Neural progenitor cell (in vitro differentiated cells): ENCODE measurements around the gene CD300LG. TPM values are rescaled to one million over a fixed set of nuclear protein-coding genes. Genes with fewer than 3 reads are reported as not detected.

ENCODE experiments used
- DNase-seq: peaks from one replicate; pipeline ENCODE4 v3.0.0-alpha.2; 2016; ENCODE audit warnings: low spot score
- H2AFZ ChIP-seq: fragments of 200-600 bp; sonication (generic); replicated peaks from 2 replicates; pipeline ENCODE4 v1.6.1; 2016; ENCODE audit warnings: antibody characterized with exemption
- H3F3A ChIP-seq: fragments of 200-600 bp; sonication (generic); 2 replicates; pipeline ENCODE4 v1.6.1; 2016; ENCODE audit warnings: antibody characterized with exemption, low read depth
- H3K27ac ChIP-seq: fragments of 200-600 bp; sonication (generic); 2 replicates; pipeline ENCODE4 v1.5.1; 2016; ENCODE audit warnings: mild to moderate bottlenecking
- H3K27me3 ChIP-seq: fragments of 200-600 bp; sonication (generic); 2 replicates; pipeline ENCODE4 v1.6.1; 2016; ENCODE audit warnings: mild to moderate bottlenecking, moderate library complexity
- H3K36me3 ChIP-seq: fragments of 200-600 bp; sonication (generic); 2 replicates; pipeline ENCODE4 v1.5.1; 2016
- H3K4me1 ChIP-seq: fragments of 200-600 bp; sonication (generic); 2 replicates; pipeline ENCODE4 v1.6.1; 2016; ENCODE audit warnings: mixed run types
- H3K4me2 ChIP-seq: fragments of 200-600 bp; sonication (generic); 2 replicates; pipeline ENCODE4 v1.6.1; 2016
- H3K4me3 ChIP-seq: fragments of 200-600 bp; sonication (generic); 2 replicates; pipeline ENCODE4 v1.5.1; 2016
- H3K79me2 ChIP-seq: fragments of 200-600 bp; sonication (generic); 2 replicates; pipeline ENCODE4 v1.6.1; 2016; ENCODE audit warnings: low read depth
- H3K9ac ChIP-seq: fragments of 200-600 bp; sonication (generic); 2 replicates; pipeline ENCODE4 v1.6.1; 2016
- H3K9me3 ChIP-seq: fragments of 200-600 bp; sonication (generic); 2 replicates; pipeline ENCODE4 v1.5.1; 2016; ENCODE audit warnings: low read depth
- H4K20me1 ChIP-seq: fragments of 200-600 bp; sonication (generic); 2 replicates; pipeline ENCODE4 v1.6.1; 2016; ENCODE audit warnings: low read depth
- H3K27ac Mint-ChIP-seq: 3 replicates; pipeline ENCODE4 v1.8.0; 2021; ENCODE audit warnings: mixed read lengths
- H3K27me3 Mint-ChIP-seq: 2 replicates; pipeline ENCODE4 v1.8.0; 2022; ENCODE audit warnings: low read depth, mild to moderate bottlenecking, inconsistent platforms, moderate library complexity, mixed read lengths; ENCODE audit not compliant: insufficient read depth
- H3K36me3 Mint-ChIP-seq: 3 replicates; pipeline ENCODE4 v1.8.0; 2021; ENCODE audit warnings: mixed read lengths
- H3K4me1 Mint-ChIP-seq: 3 replicates; pipeline ENCODE4 v1.8.0; 2021; ENCODE audit warnings: mixed read lengths
- H3K4me3 Mint-ChIP-seq: 3 replicates; pipeline ENCODE4 v1.8.0; 2021; ENCODE audit warnings: mild to moderate bottlenecking, moderate library complexity, mixed read lengths
- H3K9me3 Mint-ChIP-seq: 3 replicates; pipeline ENCODE4 v1.8.0; 2020; ENCODE audit warnings: mixed read lengths
- EZH2 ChIP-seq: fragments of 200-600 bp; sonication (generic); IDR thresholded peaks from 2 replicates; pipeline ENCODE4 v1.6.1; 2017; ENCODE audit warnings: antibody characterized with exemption, mild to moderate bottlenecking, moderate library complexity
- EZH2phosphoT487 ChIP-seq: fragments of 200-600 bp; sonication (generic); IDR thresholded peaks from 2 replicates; pipeline ENCODE4 v1.6.1; 2017; ENCODE audit warnings: antibody characterized with exemption
- total RNA-seq: library from RNA; depleted of rRNA; stranded (reverse); fragments of >200 nt; gene quantifications from 2 replicates; pipeline ENCODE4 v1.2.3, GENCODE V29; 2015; ENCODE audit warnings: low replicate concordance
- TF ChIP-seq, protein P1 (sequence below): fragments of 200-600 bp; sonication (generic); IDR thresholded peaks from 2 replicates; pipeline ENCODE4 v1.5.1; 2017; ENCODE audit warnings: antibody characterized with exemption, mild to moderate bottlenecking

The CD300LG gene
- total RNA-seq, 1 donor from 2014 or later = not detected

DNA sequence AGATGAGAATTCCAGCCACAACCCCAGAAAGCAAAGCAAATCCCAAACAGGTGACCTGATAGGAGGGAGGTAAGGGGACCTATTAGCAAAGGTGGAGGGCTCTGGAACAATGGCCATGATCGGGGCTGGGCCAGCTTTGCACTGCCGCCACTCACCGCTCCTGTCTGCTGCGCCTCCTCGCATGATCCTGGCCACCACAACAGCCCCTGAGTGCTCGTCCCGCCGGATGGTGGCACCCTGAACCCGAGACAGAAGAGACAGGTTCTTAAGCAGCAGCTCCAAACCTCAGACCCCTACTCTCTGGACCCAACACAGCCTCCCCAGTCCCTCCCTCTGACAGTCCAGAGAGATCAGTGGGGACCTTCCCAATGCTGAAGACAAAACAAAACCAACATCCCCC lies 19.4 kb upstream of the CD300LG start:
- Histone ChIP-seq H3F3A (peaks cover 7% of the 10 kb centered on the region), H3K4me3 (no peak overlapping the region), H3K79me2 (no peaks in the 10 kb centered on the region), H3K9me3 (no peaks in the 10 kb centered on the region), H3K4me2 (no peak overlapping the region), H3K4me1 (peaks cover 8% of the 10 kb centered on the region), H3K27ac (no peak overlapping the region), H4K20me1 (no peaks in the 10 kb centered on the region), H3K27me3 (peaks cover 15% of the 10 kb centered on the region), H3K36me3 (no peaks in the 10 kb centered on the region), H2AFZ (no peak overlapping the region), H3K9ac (no peak overlapping the region)
- no peak for DNase-seq
- no peak overlapping the region for H3K27ac Mint-ChIP-seq
- H3K4me3 Mint-ChIP-seq = no peak overlapping the region
- H3K9me3 Mint-ChIP-seq = no peaks in the 10 kb centered on the region
- TF ChIP-seq, protein P1, sequence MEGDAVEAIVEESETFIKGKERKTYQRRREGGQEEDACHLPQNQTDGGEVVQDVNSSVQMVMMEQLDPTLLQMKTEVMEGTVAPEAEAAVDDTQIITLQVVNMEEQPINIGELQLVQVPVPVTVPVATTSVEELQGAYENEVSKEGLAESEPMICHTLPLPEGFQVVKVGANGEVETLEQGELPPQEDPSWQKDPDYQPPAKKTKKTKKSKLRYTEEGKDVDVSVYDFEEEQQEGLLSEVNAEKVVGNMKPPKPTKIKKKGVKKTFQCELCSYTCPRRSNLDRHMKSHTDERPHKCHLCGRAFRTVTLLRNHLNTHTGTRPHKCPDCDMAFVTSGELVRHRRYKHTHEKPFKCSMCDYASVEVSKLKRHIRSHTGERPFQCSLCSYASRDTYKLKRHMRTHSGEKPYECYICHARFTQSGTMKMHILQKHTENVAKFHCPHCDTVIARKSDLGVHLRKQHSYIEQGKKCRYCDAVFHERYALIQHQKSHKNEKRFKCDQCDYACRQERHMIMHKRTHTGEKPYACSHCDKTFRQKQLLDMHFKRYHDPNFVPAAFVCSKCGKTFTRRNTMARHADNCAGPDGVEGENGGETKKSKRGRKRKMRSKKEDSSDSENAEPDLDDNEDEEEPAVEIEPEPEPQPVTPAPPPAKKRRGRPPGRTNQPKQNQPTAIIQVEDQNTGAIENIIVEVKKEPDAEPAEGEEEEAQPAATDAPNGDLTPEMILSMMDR = no peak
- TF ChIP-seq EZH2phosphoT487 = no peak
- TF ChIP-seq EZH2 = no peak
- peaks cover 19% of the 10 kb centered on the region for H3K4me1 Mint-ChIP-seq
- peaks cover 2% of the 10 kb centered on the region for H3K36me3 Mint-ChIP-seq
- peaks cover 10% of the 10 kb centered on the region for H3K27me3 Mint-ChIP-seq

DNA sequence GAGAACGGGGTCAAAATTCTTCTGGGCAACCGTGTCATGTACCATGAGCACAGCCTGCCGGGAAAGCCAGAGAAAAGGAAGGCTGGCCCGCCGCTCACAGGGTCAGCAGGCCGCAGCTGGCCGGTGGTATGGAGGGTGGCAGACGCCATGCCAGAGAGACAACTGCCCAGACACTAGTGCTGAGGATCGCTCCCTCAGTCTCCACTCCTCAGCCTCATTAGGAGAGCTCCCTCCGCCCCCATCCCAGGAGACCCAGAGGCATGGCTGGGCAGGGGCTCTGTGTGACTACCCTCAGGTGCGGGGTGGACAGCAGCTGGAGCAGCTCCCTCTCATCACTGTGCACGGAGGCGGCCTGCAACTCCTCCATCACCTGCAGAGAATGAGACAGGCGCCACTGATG lies 17.2 kb upstream of the CD300LG start:
- H2AFZ ChIP-seq = no peak overlapping the region
- no peak overlapping the region for H3K4me3 ChIP-seq
- peaks cover 26% of the 10 kb centered on the region for H3K4me1 Mint-ChIP-seq
- no peaks in the 10 kb centered on the region for H4K20me1 ChIP-seq
- peaks cover 7% of the 10 kb centered on the region for H3K36me3 Mint-ChIP-seq
- peaks cover 19% of the 10 kb centered on the region for H3K27me3 Mint-ChIP-seq
- H3K4me2 ChIP-seq = no peak overlapping the region
- no peaks in the 10 kb centered on the region for H3K79me2 ChIP-seq
- peaks cover 36% of the 10 kb centered on the region for H3K27me3 ChIP-seq
- H3K27ac ChIP-seq = no peak overlapping the region
- no peak overlapping the region for H3K27ac Mint-ChIP-seq
- no peak overlapping the region for H3K9ac ChIP-seq
- TF ChIP-seq EZH2phosphoT487 (no peak), EZH2 (no peak)
- TF ChIP-seq, protein P1 = no peak
- no peak overlapping the region for H3K4me3 Mint-ChIP-seq
- H3K9me3 Mint-ChIP-seq = peaks cover 10% of the 10 kb centered on the region
- H3K9me3 ChIP-seq = no peaks in the 10 kb centered on the region
- peaks cover 8% of the 10 kb centered on the region for H3K4me1 ChIP-seq
- H3F3A ChIP-seq = peaks cover 20% of the 10 kb centered on the region
- no peak for DNase-seq
- no peaks in the 10 kb centered on the region for H3K36me3 ChIP-seq

DNA sequence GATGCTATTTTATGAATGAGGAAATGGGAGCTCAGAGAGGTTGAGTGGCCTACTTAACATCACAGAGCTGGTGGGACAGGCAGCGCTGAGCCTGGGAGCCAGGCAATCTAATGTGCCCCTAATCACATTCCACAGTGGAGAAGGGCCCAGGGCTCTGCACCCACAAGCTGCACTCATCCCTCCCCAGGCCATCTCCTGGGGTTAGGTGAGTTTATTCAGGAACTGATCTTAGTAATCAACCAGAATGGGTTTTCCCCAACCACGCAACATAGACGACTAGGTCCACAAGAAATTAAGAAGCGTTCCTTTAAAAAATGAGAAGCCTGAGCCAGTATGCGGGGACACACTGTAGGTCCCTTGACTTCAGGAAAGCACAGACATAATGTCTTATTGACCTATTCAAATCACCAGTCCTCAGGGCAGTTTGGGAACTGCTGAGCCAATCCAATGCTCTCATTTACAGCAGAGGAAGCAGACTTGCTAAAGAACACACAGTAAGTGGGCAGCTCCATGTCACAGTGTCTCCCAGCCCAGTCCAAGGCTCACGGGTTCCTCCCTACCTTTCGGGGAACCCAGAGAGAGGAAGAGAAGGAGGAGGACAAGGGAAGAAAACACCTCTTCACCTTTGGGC lies 16.4 kb upstream of the CD300LG start:
- no peaks in the 10 kb centered on the region for H3K36me3 ChIP-seq

More for the DNA sequence above, 16.4 kb upstream of the CD300LG start:
- Mint-ChIP-seq H3K27ac (no peak overlapping the region), H3K4me1 (peaks cover 26% of the 10 kb centered on the region), H3K9me3 (peaks cover 10% of the 10 kb centered on the region), H3K4me3 (peak overlapping the region; percentile 81), H3K36me3 (peaks cover 7% of the 10 kb centered on the region), H3K27me3 (peaks cover 22% of the 10 kb centered on the region)
- no peak overlapping the region for H3K4me2 ChIP-seq
- H3K27me3 ChIP-seq = peaks cover 39% of the 10 kb centered on the region
- H3K9me3 ChIP-seq = no peaks in the 10 kb centered on the region
- no peak overlapping the region for H3K4me3 ChIP-seq
- H3K9ac ChIP-seq = no peak overlapping the region
- H3K27ac ChIP-seq = no peak overlapping the region
- peaks cover 8% of the 10 kb centered on the region for H3K4me1 ChIP-seq
- TF ChIP-seq, protein P1 = no peak
- no peak for TF ChIP-seq EZH2phosphoT487
- TF ChIP-seq EZH2 = no peak
- H3K79me2 ChIP-seq = no peaks in the 10 kb centered on the region
- no peak for DNase-seq
- H4K20me1 ChIP-seq = no peaks in the 10 kb centered on the region
- peaks cover 20% of the 10 kb centered on the region for H3F3A ChIP-seq
- no peak overlapping the region for H2AFZ ChIP-seq
